Measurements from ENCODE around the gene SFTPB.

- no peak for TF ChIP-seq POLR2AphosphoS5 (IDR thresholded peaks at IDR 0.05; ENCODE audit: insufficient read depth in 1 of 2, low read depth in 1 of 2)
- TF ChIP-seq POLR2A (IDR thresholded peaks at IDR 0.05), result no peak
Measured at GRCh38 chr2:85706599-85707296, 38.7 kb upstream of the SFTPB start.

All from vagina (tissue), 2 donors.